HCT116 (cell line): Measurements from ENCODE around the gene DNAJB7. TPM values are rescaled to one million over a fixed set of nuclear protein-coding genes. Genes with fewer than 3 reads are reported as not detected.

Source experiments
- ATAC-seq: fragments of 200-7000 bp; cut with Tn5 transposase; 2 replicates; pipeline ENCODE4 v1.9.1; 2020; ENCODE audit warnings: mild to moderate bottlenecking, moderate library complexity
- BruUV-seq: library from RNA; stranded (reverse); fragments of 400-500 nt; replicated peaks from 2 replicates; lab custom pipeline; 2021; lab: Mats Ljungman, UMichigan
- CTCF ChIA-PET: fragments of 300-600 bp; sonication (Branson Sonifier 250); formaldehyde crosslinking; loops from one replicate; lab custom pipeline; 2021; ENCODE audit warnings: antibody characterized with exemption; lab: Charles Lee
- POLR2A ChIA-PET: fragments of 300-600, 350-600 bp; sonication (Branson Sonifier 250); formaldehyde crosslinking; loops from one replicate; lab custom pipeline; 2021; ENCODE audit warnings: antibody characterized with exemption; lab: Charles Lee
- RAD21 ChIA-PET, 2 experiments: fragments of 300-600 bp; sonication (Branson Sonifier 250); formaldehyde crosslinking; loops; one replicate each; lab custom pipeline; 2023; ENCODE audit warnings: low total read pairs in 2 of 2; ENCODE audit not compliant: uncharacterized antibody in 2 of 2, unreplicated experiment in 2 of 2, low non-redundant PET in 1 of 2; lab: Charles Lee
- DNase-seq: peaks from one replicate; pipeline ENCODE4 v3.0.0-alpha.2; 2010; ENCODE audit warnings: low read depth, low spot score
- H2AFZ ChIP-seq: fragments of 200-600 bp; shearing (Covaris generic), sonication (generic); 2 replicates; pipeline ENCODE4 v1.6.1; 2017; ENCODE audit warnings: low read depth, mixed run types, mixed read lengths, antibody characterized with exemption, low read length; ENCODE audit not compliant: poor library complexity, severe bottlenecking
- H3K27ac ChIP-seq: 2 replicates; pipeline ENCODE4 v1.5.1; 2012; ENCODE audit warnings: low read depth, low read length
- H3K27me3 ChIP-seq: fragments of 200-600 bp; sonication (generic); 2 replicates; pipeline ENCODE4 v1.6.1; 2016; ENCODE audit warnings: mixed run types, low read length, mixed read lengths; ENCODE audit not compliant: insufficient read depth
- H3K36me3 ChIP-seq, 2 experiments: fragments of 200-500 bp in 1 of 2; fragments of 200-600 bp in 1 of 2; sonication (Bioruptor generic) in 1 of 2; sonication (generic) in 1 of 2; 2 replicates each; pipeline versions ENCODE4 v1.5.1 to v1.6.1; 2014 to 2016; ENCODE audit warnings: low read length in 2 of 2, inconsistent platforms in 1 of 2, mixed read lengths in 1 of 2, mixed run types in 1 of 2; ENCODE audit not compliant: insufficient read depth in 2 of 2, control insufficient read depth in 1 of 2
- H3K4me1 ChIP-seq, 2 experiments: fragments of 200-600 bp in 1 of 2; sonication (generic) in 1 of 2; 2 replicates each; pipeline versions ENCODE4 v1.5.1 to v1.6.1; 2012 to 2017; ENCODE audit warnings: low read length in 2 of 2, inconsistent platforms in 1 of 2, mild to moderate bottlenecking in 1 of 2, mixed read lengths in 1 of 2, mixed run types in 1 of 2, moderate library complexity in 1 of 2; ENCODE audit not compliant: insufficient read depth in 2 of 2, control insufficient read depth in 1 of 2
- H3K4me2 ChIP-seq: fragments of 200-600 bp; sonication (generic); 2 replicates; pipeline ENCODE4 v1.6.1; 2017; ENCODE audit warnings: mixed run types, low read length, mixed read lengths
- H3K4me3 ChIP-seq, 2 experiments: fragments of 200-600 bp in 1 of 2; sonication (generic) in 1 of 2; replicated peaks in 1 of 2; 2 replicates each; pipeline ENCODE4 v1.5.1; 2011 to 2016; ENCODE audit warnings: low read length in 2 of 2, control low read depth in 1 of 2, low read depth in 1 of 2, mild to moderate bottlenecking in 1 of 2, mixed read lengths in 1 of 2, mixed run types in 1 of 2
- H3K79me2 ChIP-seq: fragments of 200-600 bp; sonication (generic); 2 replicates; pipeline ENCODE4 v1.6.1; 2017; ENCODE audit warnings: mild to moderate bottlenecking, mixed run types, low read length, moderate library complexity, mixed read lengths; ENCODE audit not compliant: insufficient read depth
- H3K9ac ChIP-seq: fragments of 200-600 bp; sonication (generic); 2 replicates; pipeline ENCODE4 v1.6.1; 2016; ENCODE audit warnings: low read length, mixed read lengths
- H3K9me2 ChIP-seq: fragments of 200-600 bp; sonication (generic), shearing (Covaris generic); 2 replicates; pipeline ENCODE4 v1.6.1; 2017; ENCODE audit warnings: mixed run types, mild to moderate bottlenecking, moderate library complexity; ENCODE audit not compliant: insufficient read depth
- H3K9me3 ChIP-seq, 2 experiments: fragments of 200-500 bp in 1 of 2; fragments of 200-600 bp in 1 of 2; sonication (Bioruptor generic) in 1 of 2; sonication (generic) in 1 of 2; 2 replicates each; pipeline ENCODE4 v1.6.1; 2014 to 2017; ENCODE audit warnings: low read length in 2 of 2, mixed read lengths in 2 of 2, inconsistent platforms in 1 of 2, low read depth in 1 of 2, mild to moderate bottlenecking in 1 of 2, mixed run types in 1 of 2, moderate library complexity in 1 of 2; ENCODE audit not compliant: control insufficient read depth in 1 of 2, insufficient read depth in 1 of 2
- H4K20me1 ChIP-seq: fragments of 200-600 bp; sonication (generic), shearing (Covaris generic); 2 replicates; pipeline ENCODE4 v1.6.1; 2017; ENCODE audit warnings: mixed run types, mild to moderate bottlenecking, moderate library complexity; ENCODE audit not compliant: insufficient read depth
- EGR1 ChIP-seq: IDR thresholded peaks from 2 replicates; pipeline ENCODE4 v1.6.1; 2012; ENCODE audit warnings: low read depth
- ELF1 ChIP-seq: IDR thresholded peaks from 2 replicates; pipeline ENCODE4 v1.6.1; 2012; ENCODE audit warnings: low read depth, borderline replicate concordance
- FOSL1 ChIP-seq: IDR thresholded peaks from 2 replicates; pipeline ENCODE4 v1.6.1; 2012; ENCODE audit warnings: low read depth
- MAX ChIP-seq: IDR thresholded peaks from 2 replicates; pipeline ENCODE4 v1.6.1; 2012
- POLR2A ChIP-seq: IDR thresholded peaks from 2 replicates; pipeline ENCODE4 v1.7.0; 2011; ENCODE audit warnings: borderline replicate concordance; ENCODE audit not compliant: insufficient read depth, insufficient read length; ENCODE audit errors: extremely low read depth
- POLR2AphosphoS5 ChIP-seq: IDR thresholded peaks from 2 replicates; pipeline ENCODE4 v1.6.1; 2011; ENCODE audit warnings: mild to moderate bottlenecking, low read depth, low read length, moderate library complexity
- SIN3A ChIP-seq: IDR thresholded peaks from 2 replicates; pipeline ENCODE4 v1.6.1; 2012; ENCODE audit warnings: low read depth
- SP1 ChIP-seq: IDR thresholded peaks from 2 replicates; pipeline ENCODE4 v1.6.1; 2012; ENCODE audit warnings: low read depth
- YY1 ChIP-seq: IDR thresholded peaks from 2 replicates; pipeline ENCODE4 v1.6.1; 2011; ENCODE audit warnings: low read length, low read depth, moderate library complexity, mild to moderate bottlenecking; ENCODE audit not compliant: insufficient replicate concordance; ENCODE audit errors: extremely low read depth
- ZFX ChIP-seq: fragments of 450-650 bp; IDR thresholded peaks from 2 replicates; pipeline ENCODE4 v1.6.1; 2017
- intact Hi-C: fragments of 100-400 bp; cut with micrococcal nuclease; formaldehyde crosslinking; loops from 2 replicates; pipeline ENCODE4 v1.10.0; 2022
- total RNA-seq: library from RNA; stranded (reverse); gene quantifications from one replicate; pipeline ENCODE4 v1.2.1, GENCODE V29; 2021; ENCODE audit not compliant: unreplicated experiment
- TF ChIP-seq, protein P1 (sequence below), 3 experiments: fragments of 200-600 bp in 1 of 3; sonication (generic) in 1 of 3; IDR thresholded peaks in 2 of 3; conservative IDR thresholded peaks in 1 of 3; 2 replicates each; pipeline ENCODE4 v1.5.1; 2012 to 2017; ENCODE audit warnings: low read depth in 2 of 3, low read length in 2 of 3, antibody characterized with exemption in 1 of 3, borderline replicate concordance in 1 of 3, control low read depth in 1 of 3, mild to moderate bottlenecking in 1 of 3, mixed read lengths in 1 of 3, mixed run types in 1 of 3, moderate library complexity in 1 of 3; ENCODE audit not compliant: insufficient read depth in 1 of 3
- TF ChIP-seq, protein P2 (sequence below): IDR thresholded peaks from 2 replicates; pipeline ENCODE4 v1.6.1; 2011; ENCODE audit warnings: mild to moderate bottlenecking, low read length, moderate library complexity; ENCODE audit not compliant: insufficient replicate concordance; ENCODE audit errors: extremely low read depth

Gene DNAJB7
- total RNA-seq, 1 experiment from 2014 or later, result not detected

DNA sequence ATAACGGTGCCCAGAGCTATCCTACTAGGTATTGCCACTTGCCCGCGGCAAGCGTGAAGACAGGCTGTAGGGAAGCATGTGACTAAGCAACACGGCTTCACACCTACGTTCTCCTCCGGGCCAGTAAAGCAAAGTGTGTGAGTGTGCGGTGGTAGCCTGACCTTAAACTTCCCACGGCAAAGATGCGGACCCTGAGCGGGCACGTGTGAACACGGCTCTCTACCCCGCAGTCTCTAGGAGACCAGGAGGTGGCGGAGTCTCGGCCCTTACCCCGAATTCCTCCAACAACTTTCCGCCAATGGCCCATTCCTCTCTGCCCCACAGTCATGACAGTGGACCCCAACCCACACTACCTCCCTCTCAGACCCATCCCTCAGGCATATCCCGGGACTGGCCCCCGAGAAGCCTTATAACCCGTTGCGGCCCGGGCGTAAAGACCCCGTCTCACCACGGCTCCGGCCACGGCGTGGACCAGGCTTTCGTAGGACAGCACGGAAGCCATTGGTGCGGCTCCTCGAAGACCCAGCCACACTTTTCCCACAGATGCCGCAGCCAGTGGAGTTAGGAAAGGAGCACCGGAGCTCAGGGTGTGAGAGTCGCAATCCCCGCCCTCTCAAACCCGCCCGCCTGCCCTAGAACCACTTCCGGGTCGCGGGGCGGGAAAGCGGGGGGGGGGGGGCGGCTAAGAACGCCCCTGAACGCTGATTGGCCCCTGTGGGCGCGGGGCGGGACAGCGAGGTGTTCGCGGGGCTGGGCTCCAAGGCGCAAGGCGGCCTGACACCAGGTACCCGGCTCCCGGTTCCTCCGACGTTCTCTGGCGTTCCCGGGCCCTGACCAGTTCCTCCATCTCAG is 42.9 kb downstream of the DNAJB7 start, which contains the start of gene SLC25A17:
Gene SLC25A17 (minus strand): TSS at position 600 of the 852 bp plus-strand sequence. CDS start 98 bp downstream, at position 502.
- ATAC-seq (peak; percentile 97), DNase-seq (peak; percentile 66)
- no peaks in the 10 kb centered on the region for H4K20me1 ChIP-seq
- H3K4me1 ChIP-seq, result peaks cover 8 to 25% of the 10 kb centered on the region in 2 experiments; a peak in 3 of 4 replicates
- TSS peak; percentile 48 for BruUV-seq
- H3K4me2 ChIP-seq, result peak within 1 kb of the TSS; percentile 92
- H3K36me3 ChIP-seq, result peaks cover 0 to 2% of the 10 kb centered on the region in 2 experiments; a peak in 2 of 4 replicates
- H3K4me3 ChIP-seq, result peak within 1 kb of the TSS; percentile 87 to 92
- no peaks in the 10 kb centered on the region for H3K9me2 ChIP-seq
- peak within 1 kb of the TSS; percentile 88 for H2AFZ ChIP-seq
- no peak for TF ChIP-seq FOSL1
- no peak for TF ChIP-seq YY1
- TF ChIP-seq, protein P1, sequence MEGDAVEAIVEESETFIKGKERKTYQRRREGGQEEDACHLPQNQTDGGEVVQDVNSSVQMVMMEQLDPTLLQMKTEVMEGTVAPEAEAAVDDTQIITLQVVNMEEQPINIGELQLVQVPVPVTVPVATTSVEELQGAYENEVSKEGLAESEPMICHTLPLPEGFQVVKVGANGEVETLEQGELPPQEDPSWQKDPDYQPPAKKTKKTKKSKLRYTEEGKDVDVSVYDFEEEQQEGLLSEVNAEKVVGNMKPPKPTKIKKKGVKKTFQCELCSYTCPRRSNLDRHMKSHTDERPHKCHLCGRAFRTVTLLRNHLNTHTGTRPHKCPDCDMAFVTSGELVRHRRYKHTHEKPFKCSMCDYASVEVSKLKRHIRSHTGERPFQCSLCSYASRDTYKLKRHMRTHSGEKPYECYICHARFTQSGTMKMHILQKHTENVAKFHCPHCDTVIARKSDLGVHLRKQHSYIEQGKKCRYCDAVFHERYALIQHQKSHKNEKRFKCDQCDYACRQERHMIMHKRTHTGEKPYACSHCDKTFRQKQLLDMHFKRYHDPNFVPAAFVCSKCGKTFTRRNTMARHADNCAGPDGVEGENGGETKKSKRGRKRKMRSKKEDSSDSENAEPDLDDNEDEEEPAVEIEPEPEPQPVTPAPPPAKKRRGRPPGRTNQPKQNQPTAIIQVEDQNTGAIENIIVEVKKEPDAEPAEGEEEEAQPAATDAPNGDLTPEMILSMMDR (IDR thresholded peaks at IDR 0.05 in 2 of 3, conservative IDR thresholded peaks at IDR 0.05 in 1 of 3; ENCODE audit: borderline replicate concordance in 1 of 3, insufficient read depth in 1 of 3, low read depth in 2 of 3, low read length in 2 of 3), result peak in 2 of 3 experiments; percentile 37 to 44; a peak in 4 of 6 replicates
- TF ChIP-seq, protein P2, sequence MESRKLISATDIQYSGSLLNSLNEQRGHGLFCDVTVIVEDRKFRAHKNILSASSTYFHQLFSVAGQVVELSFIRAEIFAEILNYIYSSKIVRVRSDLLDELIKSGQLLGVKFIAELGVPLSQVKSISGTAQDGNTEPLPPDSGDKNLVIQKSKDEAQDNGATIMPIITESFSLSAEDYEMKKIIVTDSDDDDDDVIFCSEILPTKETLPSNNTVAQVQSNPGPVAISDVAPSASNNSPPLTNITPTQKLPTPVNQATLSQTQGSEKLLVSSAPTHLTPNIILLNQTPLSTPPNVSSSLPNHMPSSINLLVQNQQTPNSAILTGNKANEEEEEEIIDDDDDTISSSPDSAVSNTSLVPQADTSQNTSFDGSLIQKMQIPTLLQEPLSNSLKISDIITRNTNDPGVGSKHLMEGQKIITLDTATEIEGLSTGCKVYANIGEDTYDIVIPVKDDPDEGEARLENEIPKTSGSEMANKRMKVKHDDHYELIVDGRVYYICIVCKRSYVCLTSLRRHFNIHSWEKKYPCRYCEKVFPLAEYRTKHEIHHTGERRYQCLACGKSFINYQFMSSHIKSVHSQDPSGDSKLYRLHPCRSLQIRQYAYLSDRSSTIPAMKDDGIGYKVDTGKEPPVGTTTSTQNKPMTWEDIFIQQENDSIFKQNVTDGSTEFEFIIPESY, result no peak
- peak; percentile 86 for TF ChIP-seq MAX
- TF ChIP-seq POLR2AphosphoS5, result peak; percentile 70
- TF ChIP-seq EGR1, result no peak; the same call in 1 of the 2 replicates
- TF ChIP-seq ELF1, result peak; percentile 55
- no peak; the same call in 1 of the 2 replicates for TF ChIP-seq SIN3A
- peak; percentile 41; the same call in 1 of the 2 replicates for TF ChIP-seq ZFX
- TF ChIP-seq SP1, result peak; percentile 68
- peak; percentile 42 for TF ChIP-seq POLR2A
- intact Hi-C loops, result no loop called here
- H3K9ac ChIP-seq, result peak within 1 kb of the TSS; percentile 89
- ChIA-PET RAD21 (no interaction called here), POLR2A (interaction anchor here (1.0 kb wide), 1 partner anchor 167 kb away, joined by 4 read pairs; no protein-coding TSS in a partner anchor), CTCF (interaction anchor here (0.9 to 1.0 kb wide), 2 partner anchors 10 to 136 kb away, joined by 3 read pairs; no protein-coding TSS in a partner anchor)
- H3K79me2 ChIP-seq, result peaks cover 45% of the 10 kb centered on the region
- H3K27me3 ChIP-seq, result no peaks in the 10 kb centered on the region
- H3K27ac ChIP-seq, result peak within 1 kb of the TSS; percentile 70
- no peaks in the 10 kb centered on the region for H3K9me3 ChIP-seq
